C4-2B (cell line): ENCODE measurements around the gene FAM174C.

Experiments
- H3K27ac ChIP-seq: fragments of 450-650 bp; 2 replicates; pipeline ENCODE4 v1.5.1; 2017
- CTCF ChIP-seq: fragments of 450-650 bp; conservative IDR thresholded peaks from 2 replicates; pipeline ENCODE4 v1.5.1; 2017; ENCODE audit warnings: mild to moderate bottlenecking
- ZFX ChIP-seq: fragments of 450-650 bp; IDR thresholded peaks from 2 replicates; pipeline ENCODE4 v1.6.1; 2017

FAM174C gene

GRCh38 chr19:1254530-1255185 lies 20.7 kb upstream of the FAM174C start:
- TF ChIP-seq CTCF (no peak), ZFX (no peak)

GRCh38 chr19:1255186-1256161 lies 19.9 kb upstream of the FAM174C start:
- TF ChIP-seq ZFX (no peak), CTCF (no peak)
- H3K27ac ChIP-seq: peak overlapping the region; percentile 96; the same call in 1 of the 2 replicates

More at GRCh38 chr19:1254530-1255185, 20.7 kb upstream of the FAM174C start:
- H3K27ac ChIP-seq: peak overlapping the region; percentile 96

- no peak overlapping the region for H3K27ac ChIP-seq
Observed at GRCh38 chr19:1256646-1257474, 18.5 kb upstream of the FAM174C start.

GRCh38 chr19:1257475-1258162 lies 17.7 kb upstream of the FAM174C start:
- TF ChIP-seq CTCF (no peak), ZFX (no peak)
- H3K27ac ChIP-seq: no peak overlapping the region

More at GRCh38 chr19:1256646-1257474, 18.5 kb upstream of the FAM174C start:
- TF ChIP-seq ZFX (no peak), CTCF (no peak)

GRCh38 chr19:1258163-1258492 lies 17.2 kb upstream of the FAM174C start:
- H3K27ac ChIP-seq: no peak overlapping the region
- no peak for TF ChIP-seq CTCF
- TF ChIP-seq ZFX: no peak

- peak overlapping the region; percentile 96 for H3K27ac ChIP-seq
- TF ChIP-seq CTCF: no peak
- TF ChIP-seq ZFX: no peak
Observed at GRCh38 chr19:1258707-1259205, 16.6 kb upstream of the FAM174C start.
